ENCODE measurements around the gene SMIM20. TPM values are rescaled to one million over a fixed set of nuclear protein-coding genes. Genes with fewer than 3 reads are reported as not detected.

SMIM20 gene
- total and polyA plus RNA-seq, 12 donors = 22.9 to 80.5 (median 40.6) TPM

GRCh38 chr4:25867781-25868294 is 46.2 kb upstream of the SMIM20 start:
- Histone ChIP-seq H3K27me3 (no peaks in the 10 kb centered on the region), H3K9me3 (replicated peaks in 1 of 3) (no peaks in the 10 kb centered on the region), H3K36me3 (replicated peaks in 1 of 2) (no peaks in the 10 kb centered on the region), H3K4me3 (no peak overlapping the region), H3K27ac (no peak overlapping the region), H3K4me1 (replicated peaks in 1 of 2) (peaks cover 0 to 4% of the 10 kb centered on the region in 2 donors)
- intact Hi-C loops (cut with DNase I) = no loop called here
- WGBS, 4 donors = 78 to 82% (median 78%) methylated on average over 6 of the region's 6 CpGs
- TF ChIP-seq POLR2A (IDR thresholded peaks at IDR 0.05) = no peak
- TF ChIP-seq, protein P1, sequence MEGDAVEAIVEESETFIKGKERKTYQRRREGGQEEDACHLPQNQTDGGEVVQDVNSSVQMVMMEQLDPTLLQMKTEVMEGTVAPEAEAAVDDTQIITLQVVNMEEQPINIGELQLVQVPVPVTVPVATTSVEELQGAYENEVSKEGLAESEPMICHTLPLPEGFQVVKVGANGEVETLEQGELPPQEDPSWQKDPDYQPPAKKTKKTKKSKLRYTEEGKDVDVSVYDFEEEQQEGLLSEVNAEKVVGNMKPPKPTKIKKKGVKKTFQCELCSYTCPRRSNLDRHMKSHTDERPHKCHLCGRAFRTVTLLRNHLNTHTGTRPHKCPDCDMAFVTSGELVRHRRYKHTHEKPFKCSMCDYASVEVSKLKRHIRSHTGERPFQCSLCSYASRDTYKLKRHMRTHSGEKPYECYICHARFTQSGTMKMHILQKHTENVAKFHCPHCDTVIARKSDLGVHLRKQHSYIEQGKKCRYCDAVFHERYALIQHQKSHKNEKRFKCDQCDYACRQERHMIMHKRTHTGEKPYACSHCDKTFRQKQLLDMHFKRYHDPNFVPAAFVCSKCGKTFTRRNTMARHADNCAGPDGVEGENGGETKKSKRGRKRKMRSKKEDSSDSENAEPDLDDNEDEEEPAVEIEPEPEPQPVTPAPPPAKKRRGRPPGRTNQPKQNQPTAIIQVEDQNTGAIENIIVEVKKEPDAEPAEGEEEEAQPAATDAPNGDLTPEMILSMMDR (IDR thresholded peaks at IDR 0.05) = no peak
- DNase-seq = no peak

DNA sequence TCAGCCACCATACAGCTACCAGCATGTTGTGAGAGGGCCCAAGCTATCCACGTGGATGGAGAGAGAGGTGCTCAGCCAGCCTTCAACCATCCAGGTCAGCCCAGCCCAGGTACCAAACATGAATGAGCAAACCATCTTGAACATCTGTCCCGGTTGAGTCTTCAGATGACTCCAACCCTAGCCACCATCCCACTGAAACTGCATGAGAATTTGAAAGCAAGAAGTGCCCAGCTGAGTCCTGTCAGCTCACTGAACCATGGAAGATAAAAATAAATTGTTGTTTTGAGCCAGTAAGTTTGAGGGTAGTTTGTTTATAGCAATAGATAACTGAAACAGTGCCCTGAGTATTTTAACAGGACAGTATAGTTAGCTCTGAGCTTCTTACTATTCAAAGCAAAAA is 43.9 kb upstream of the SMIM20 start:
- intact Hi-C loops (cut with DNase I) = no loop called here
- Histone ChIP-seq H3K36me3 (replicated peaks in 1 of 2) (no peaks in the 10 kb centered on the region), H3K27me3 (no peaks in the 10 kb centered on the region), H3K4me3 (no peak overlapping the region), H3K9me3 (replicated peaks in 1 of 3) (no peaks in the 10 kb centered on the region), H3K27ac (no peak overlapping the region), H3K4me1 (replicated peaks in 1 of 2) (no peaks in the 10 kb centered on the region)
- DNase-seq = no peak
- no peak for TF ChIP-seq POLR2A (IDR thresholded peaks at IDR 0.05)
- TF ChIP-seq, protein P1 (IDR thresholded peaks at IDR 0.05) = no peak
- WGBS, 4 donors = 80 to 90% (median 86%) methylated on average over 2 of the region's 2 CpGs

- H3K36me3 ChIP-seq (replicated peaks in 1 of 2) = no peaks in the 10 kb centered on the region
- H3K4me1 ChIP-seq (replicated peaks in 1 of 2) = no peaks in the 10 kb centered on the region
- H3K27me3 ChIP-seq = no peaks in the 10 kb centered on the region
- intact Hi-C loops (cut with DNase I) = no loop called here
- 81 to 87% (median 83%) methylated on average over 12 to 13 of the region's 13 CpGs for WGBS, 4 donors
- H3K9me3 ChIP-seq (replicated peaks in 1 of 3) = no peaks in the 10 kb centered on the region
- H3K27ac ChIP-seq = no peak overlapping the region
- TF ChIP-seq, protein P1 (IDR thresholded peaks at IDR 0.05) = no peak
- TF ChIP-seq POLR2A (IDR thresholded peaks at IDR 0.05) = no peak
- no peak overlapping the region for H3K4me3 ChIP-seq
- DNase-seq = no peak
Measured at GRCh38 chr4:25872851-25873631, 41.0 kb upstream of the SMIM20 start.

- H3K4me1 ChIP-seq (replicated peaks in 1 of 2) = no peaks in the 10 kb centered on the region
- no peak for DNase-seq
- H3K4me3 ChIP-seq = no peak overlapping the region
- TF ChIP-seq POLR2A (IDR thresholded peaks at IDR 0.05) = no peak
- TF ChIP-seq, protein P1 (IDR thresholded peaks at IDR 0.05) = no peak
- H3K27me3 ChIP-seq = no peaks in the 10 kb centered on the region
- H3K27ac ChIP-seq = no peak overlapping the region
- WGBS, 4 donors = 85 to 88% (median 87%) methylated on average over 7 of the region's 7 CpGs
- intact Hi-C loops (cut with DNase I) = no loop called here
- no peaks in the 10 kb centered on the region for H3K9me3 ChIP-seq (replicated peaks in 1 of 3)
- H3K36me3 ChIP-seq (replicated peaks in 1 of 2) = no peaks in the 10 kb centered on the region
Measured at GRCh38 chr4:25873632-25874129, 40.3 kb upstream of the SMIM20 start.

Measured in adrenal gland (tissue), 12 donors.